Activated naive CD4-positive, alpha-beta T cell treated with anti-CD3 and anti-CD28 coated beads for 36 hours (primary cell): ENCODE measurements around the gene FAM234A. TPM values are rescaled to one million over a fixed set of nuclear protein-coding genes. Genes with fewer than 3 reads are reported as not detected.

Source experiments
- CTCF ChIA-PET: fragments of 350-600 bp; sonication (Branson Sonifier 250); formaldehyde crosslinking; loops from one replicate; lab custom pipeline; 2021; ENCODE audit warnings: antibody characterized with exemption; lab: Charles Lee
- DNase-seq: peaks from one replicate; pipeline ENCODE4 v3.0.0-alpha.2; 2020
- H3K27ac Mint-ChIP-seq: one replicate; pipeline ENCODE4 v1.8.0; 2021; ENCODE audit warnings: mild to moderate bottlenecking, mixed read lengths
- H3K27me3 Mint-ChIP-seq: one replicate; pipeline ENCODE4 v1.8.0; 2021; ENCODE audit warnings: low read depth, mixed read lengths
- H3K36me3 Mint-ChIP-seq: one replicate; pipeline ENCODE4 v1.8.0; 2021; ENCODE audit warnings: low read depth, mixed read lengths
- H3K4me1 Mint-ChIP-seq: one replicate; pipeline ENCODE4 v1.8.0; 2021; ENCODE audit warnings: low read depth, mixed read lengths
- H3K4me3 Mint-ChIP-seq: one replicate; pipeline ENCODE4 v1.8.0; 2021; ENCODE audit warnings: mild to moderate bottlenecking, moderate library complexity, mixed read lengths
- H3K9me3 Mint-ChIP-seq: one replicate; pipeline ENCODE4 v1.8.0; 2021; ENCODE audit warnings: mixed read lengths
- intact Hi-C: fragments of 100-400 bp; cut with micrococcal nuclease; formaldehyde crosslinking; loops from one replicate; pipeline ENCODE4 v1.15.1; 2023
- total RNA-seq, 2 experiments: library from RNA; stranded (reverse); gene quantifications; one replicate each; pipeline ENCODE4 v1.2.3, GENCODE V29; 2021

The FAM234A gene
- total RNA-seq, 2 experiments from 2014 or later, result 25.9 to 27.4 TPM

DNA sequence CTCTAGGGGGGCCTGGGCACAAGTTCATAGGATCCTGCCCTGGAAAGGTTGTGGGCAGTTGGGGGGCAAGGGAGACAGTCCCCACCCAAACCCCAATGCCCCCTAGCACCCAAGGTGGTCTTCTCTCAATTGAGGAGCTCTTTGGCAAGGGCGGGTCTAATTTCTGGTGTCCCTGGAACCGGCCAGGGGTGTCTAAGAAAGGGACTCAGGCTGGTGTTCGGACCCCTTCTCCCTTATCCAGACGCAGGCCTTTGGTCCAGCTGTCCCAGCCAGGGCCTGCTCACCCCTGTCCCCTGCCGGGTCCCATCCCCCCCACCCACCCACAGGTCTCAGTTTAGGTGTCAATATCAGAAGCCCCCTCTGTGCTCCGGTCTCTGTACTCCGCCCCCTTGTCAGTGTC, 44.9 kb downstream of the FAM234A start:
- H3K27ac Mint-ChIP-seq, result no peak overlapping the region
- no peaks in the 10 kb centered on the region for H3K9me3 Mint-ChIP-seq
- peaks cover 8% of the 10 kb centered on the region for H3K4me1 Mint-ChIP-seq
- CTCF ChIA-PET, result interaction anchor here (0.6 to 1.0 kb wide), 2 partner anchors 16 to 83 kb away, joined by 3 to 4 read pairs; no protein-coding TSS in a partner anchor
- H3K4me3 Mint-ChIP-seq, result no peak overlapping the region
- H3K27me3 Mint-ChIP-seq, result peaks cover 18% of the 10 kb centered on the region
- no peaks in the 10 kb centered on the region for H3K36me3 Mint-ChIP-seq
- intact Hi-C loops, result no loop called here
- no peak for DNase-seq

DNA sequence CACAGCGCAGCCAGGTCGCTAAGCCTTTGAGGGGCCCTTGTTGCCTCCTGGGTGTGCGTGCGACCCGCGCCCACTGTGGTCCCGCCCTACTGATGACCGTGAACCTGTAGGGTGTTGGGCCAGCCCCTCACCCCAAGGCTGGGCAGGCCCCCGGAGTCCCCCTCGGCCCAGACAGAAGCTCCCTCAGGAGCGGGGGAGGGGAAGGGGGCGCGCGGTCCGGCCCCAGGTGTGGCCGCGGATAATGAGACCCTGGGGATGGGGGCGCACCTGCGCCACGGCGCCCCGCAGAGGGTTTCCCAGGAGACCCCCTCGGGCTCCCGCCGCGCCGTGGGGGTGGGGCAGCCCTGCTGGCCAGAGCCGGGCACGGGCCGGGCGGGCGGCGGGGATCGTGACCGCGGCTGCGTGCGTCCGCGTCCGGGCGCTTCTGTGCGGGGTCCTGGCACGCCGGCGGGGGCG, 45.4 kb downstream of the FAM234A start:
- H3K4me3 Mint-ChIP-seq, result no peak overlapping the region
- no peaks in the 10 kb centered on the region for H3K36me3 Mint-ChIP-seq
- intact Hi-C loops, result no loop called here
- CTCF ChIA-PET, result no interaction called here
- no peaks in the 10 kb centered on the region for H3K9me3 Mint-ChIP-seq
- H3K27ac Mint-ChIP-seq, result no peak overlapping the region
- peaks cover 16% of the 10 kb centered on the region for H3K27me3 Mint-ChIP-seq
- DNase-seq, result no peak
- peaks cover 7% of the 10 kb centered on the region for H3K4me1 Mint-ChIP-seq

DNA sequence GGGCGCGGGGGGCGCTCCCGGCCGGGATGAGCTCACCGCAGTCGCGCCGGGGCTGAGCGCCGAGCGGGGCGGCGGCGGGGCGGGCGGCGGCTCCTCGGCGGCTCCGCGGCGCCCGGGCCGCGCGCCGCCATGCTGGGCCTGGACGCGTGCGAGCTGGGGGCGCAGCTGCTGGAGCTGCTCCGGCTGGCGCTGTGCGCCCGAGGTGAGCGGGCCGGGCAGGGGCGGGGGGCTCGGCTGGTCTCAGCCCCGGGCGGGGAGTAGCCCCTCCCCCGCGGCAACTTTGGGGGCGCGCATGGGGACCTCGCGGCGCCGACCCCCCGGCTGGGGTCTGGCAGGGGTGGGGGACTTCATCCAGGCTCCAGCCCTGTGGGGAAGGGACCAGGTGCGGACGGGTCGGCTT, 45.9 kb downstream of the FAM234A start, which contains the start of gene ARHGDIG:
ARHGDIG (plus strand) TSS at position 40 of the 400 bp plus-strand sequence; CDS start at position 130, 90 bp downstream.
- no peaks in the 10 kb centered on the region for H3K9me3 Mint-ChIP-seq
- no peaks in the 10 kb centered on the region for H3K36me3 Mint-ChIP-seq
- H3K27me3 Mint-ChIP-seq, result peaks cover 14% of the 10 kb centered on the region
- CTCF ChIA-PET, result no interaction called here
- intact Hi-C loops, result no loop called here
- no peak within 1 kb of the TSS for H3K4me3 Mint-ChIP-seq
- DNase-seq, result no peak
- no peak within 1 kb of the TSS for H3K27ac Mint-ChIP-seq
- peaks cover 4% of the 10 kb centered on the region for H3K4me1 Mint-ChIP-seq

DNA sequence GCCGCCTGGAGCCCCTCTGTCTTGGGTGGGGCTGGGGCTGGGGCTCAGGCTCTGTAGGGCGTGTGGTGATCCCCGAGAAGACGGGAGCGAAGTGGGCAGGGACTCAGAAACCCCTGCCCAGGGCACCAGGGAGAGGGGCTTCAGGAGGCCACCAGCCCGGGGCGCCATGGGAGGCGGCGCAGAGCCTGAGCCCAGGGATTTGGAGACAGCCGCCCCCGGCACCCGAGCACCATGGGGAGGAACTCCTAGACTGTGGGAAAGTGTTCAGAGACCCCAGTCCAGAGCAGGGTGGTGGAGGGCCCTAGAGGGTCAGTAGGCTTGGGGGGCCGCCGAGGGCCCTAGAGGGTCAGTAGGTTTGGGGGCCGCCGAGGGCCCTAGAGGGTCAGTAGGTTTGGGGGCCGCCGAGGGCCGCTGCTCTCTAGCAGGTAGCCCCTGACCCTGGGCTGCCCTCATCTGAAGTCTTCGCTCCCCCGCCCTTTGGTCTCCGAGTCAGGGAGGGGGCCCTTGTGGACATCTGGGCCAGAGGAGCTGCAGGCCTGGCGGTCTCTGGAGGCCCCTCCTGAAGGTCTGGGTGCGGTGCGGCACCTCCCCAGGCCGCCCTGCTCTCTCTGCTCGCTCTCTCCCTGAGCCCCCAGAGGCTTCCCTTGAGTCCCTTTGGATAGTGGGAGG, 46.5 kb downstream of the FAM234A start:
- Mint-ChIP-seq H3K36me3 (no peaks in the 10 kb centered on the region), H3K9me3 (no peaks in the 10 kb centered on the region), H3K4me3 (no peak overlapping the region), H3K27me3 (peaks cover 13% of the 10 kb centered on the region), H3K4me1 (peaks cover 3% of the 10 kb centered on the region), H3K27ac (no peak overlapping the region)
- no peak for DNase-seq
- CTCF ChIA-PET, result no interaction called here
- intact Hi-C loops, result no loop called here

DNA sequence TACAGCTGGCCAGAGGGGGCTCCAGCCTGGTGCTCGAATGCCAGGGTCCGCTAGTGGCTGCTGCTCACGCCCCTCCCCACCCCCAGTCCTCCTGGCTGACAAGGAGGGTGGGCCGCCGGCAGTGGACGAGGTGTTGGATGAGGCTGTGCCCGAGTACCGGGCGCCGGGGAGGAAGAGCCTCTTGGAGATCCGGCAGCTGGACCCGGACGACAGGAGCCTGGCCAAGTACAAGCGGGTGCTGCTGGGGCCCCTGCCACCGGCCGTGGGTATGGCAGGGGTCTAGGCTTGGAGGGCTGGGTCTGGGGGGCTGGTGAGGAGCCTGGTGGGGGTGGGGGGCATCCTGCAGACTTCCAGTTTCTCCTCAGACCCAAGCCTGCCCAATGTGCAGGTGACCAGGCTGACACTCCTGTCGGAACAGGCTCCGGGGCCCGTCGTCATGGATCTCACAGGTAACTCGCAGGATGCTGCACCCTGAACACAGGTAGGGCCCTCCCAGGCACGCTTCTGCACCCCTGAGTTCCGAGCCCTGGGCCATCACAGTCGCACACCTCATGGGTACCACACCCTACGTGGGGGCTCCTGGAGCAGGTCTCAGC, 47.1 kb downstream of the FAM234A start:
- DNase-seq, result no peak
- intact Hi-C loops, result no loop called here
- no peak overlapping the region for H3K27ac Mint-ChIP-seq
- no peak overlapping the region for H3K4me3 Mint-ChIP-seq
- no peaks in the 10 kb centered on the region for H3K4me1 Mint-ChIP-seq
- CTCF ChIA-PET, result no interaction called here
- no peaks in the 10 kb centered on the region for H3K36me3 Mint-ChIP-seq
- H3K27me3 Mint-ChIP-seq, result peaks cover 9% of the 10 kb centered on the region
- no peaks in the 10 kb centered on the region for H3K9me3 Mint-ChIP-seq

DNA sequence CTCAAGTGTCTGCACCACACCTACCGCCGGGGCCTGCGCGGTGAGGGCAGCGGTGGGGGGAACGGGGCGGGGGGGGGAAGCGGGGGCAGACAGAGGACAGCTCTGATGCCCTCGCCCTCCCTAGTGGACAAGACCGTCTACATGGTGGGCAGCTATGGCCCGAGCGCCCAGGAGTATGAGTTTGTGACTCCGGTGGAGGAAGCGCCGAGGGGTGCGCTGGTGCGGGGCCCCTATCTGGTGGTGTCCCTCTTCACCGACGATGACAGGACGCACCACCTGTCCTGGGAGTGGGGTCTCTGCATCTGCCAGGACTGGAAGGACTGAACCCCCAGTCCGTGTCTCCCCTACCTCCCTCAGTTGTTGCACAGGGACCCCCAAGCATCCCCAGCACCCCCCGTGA, 47.9 kb downstream of the FAM234A start:
- Mint-ChIP-seq H3K4me3 (no peak overlapping the region), H3K36me3 (peaks cover 2% of the 10 kb centered on the region), H3K9me3 (no peaks in the 10 kb centered on the region), H3K27ac (no peak overlapping the region), H3K27me3 (peaks cover 3% of the 10 kb centered on the region), H3K4me1 (no peaks in the 10 kb centered on the region)
- CTCF ChIA-PET, result no interaction called here
- no peak for DNase-seq
- intact Hi-C loops, result no loop called here

DNA sequence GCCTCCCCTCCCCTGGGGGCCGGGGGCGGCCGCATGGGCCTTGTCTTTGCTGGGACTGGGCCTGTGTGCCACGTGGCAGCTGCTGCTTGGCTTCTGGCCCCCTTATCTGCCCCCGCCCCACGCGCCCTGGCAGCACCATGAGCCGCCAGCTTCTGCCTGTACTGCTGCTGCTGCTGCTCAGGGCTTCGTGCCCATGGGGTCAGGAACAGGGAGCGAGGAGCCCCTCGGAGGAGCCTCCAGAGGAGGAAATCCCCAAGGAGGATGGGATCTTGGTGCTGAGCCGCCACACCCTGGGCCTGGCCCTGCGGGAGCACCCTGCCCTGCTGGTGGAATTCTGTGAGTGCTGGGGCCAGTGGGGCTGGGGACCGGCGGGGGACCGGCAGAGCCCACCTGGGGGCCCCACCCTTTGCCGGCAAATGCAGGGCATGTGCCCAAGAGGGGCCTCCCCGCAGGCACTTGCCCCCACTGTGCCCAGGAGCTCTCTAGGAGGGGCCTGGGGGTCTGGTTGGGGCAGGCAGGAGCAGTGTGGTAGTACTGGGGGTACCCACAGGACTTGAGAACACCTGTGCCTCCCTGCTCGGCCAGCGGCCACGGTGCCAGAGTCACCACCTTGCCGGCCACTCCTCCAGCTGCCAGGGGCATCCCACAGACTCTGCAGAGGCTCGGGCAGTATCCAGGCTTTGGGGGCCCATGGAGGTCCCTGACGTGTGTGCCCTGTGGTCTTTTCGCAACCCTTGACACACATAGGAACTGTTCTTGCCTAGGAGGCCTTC, 48.6 kb downstream of the FAM234A start, which contains the start of gene PDIA2:
PDIA2 (plus strand) TSS at position 132 of the 773 bp plus-strand sequence; CDS start at position 138, 6 bp downstream.
- Mint-ChIP-seq H3K27ac (no peak within 1 kb of the TSS), H3K27me3 (peaks cover 3% of the 10 kb centered on the region), H3K4me3 (no peak within 1 kb of the TSS), H3K4me1 (no peaks in the 10 kb centered on the region), H3K9me3 (no peaks in the 10 kb centered on the region), H3K36me3 (peaks cover 2% of the 10 kb centered on the region)
- intact Hi-C loops, result no loop called here
- CTCF ChIA-PET, result interaction anchor here (0.5 kb wide), 1 partner anchor 73 kb away, joined by 3 read pairs; no protein-coding TSS in a partner anchor
- DNase-seq, result no peak

DNA sequence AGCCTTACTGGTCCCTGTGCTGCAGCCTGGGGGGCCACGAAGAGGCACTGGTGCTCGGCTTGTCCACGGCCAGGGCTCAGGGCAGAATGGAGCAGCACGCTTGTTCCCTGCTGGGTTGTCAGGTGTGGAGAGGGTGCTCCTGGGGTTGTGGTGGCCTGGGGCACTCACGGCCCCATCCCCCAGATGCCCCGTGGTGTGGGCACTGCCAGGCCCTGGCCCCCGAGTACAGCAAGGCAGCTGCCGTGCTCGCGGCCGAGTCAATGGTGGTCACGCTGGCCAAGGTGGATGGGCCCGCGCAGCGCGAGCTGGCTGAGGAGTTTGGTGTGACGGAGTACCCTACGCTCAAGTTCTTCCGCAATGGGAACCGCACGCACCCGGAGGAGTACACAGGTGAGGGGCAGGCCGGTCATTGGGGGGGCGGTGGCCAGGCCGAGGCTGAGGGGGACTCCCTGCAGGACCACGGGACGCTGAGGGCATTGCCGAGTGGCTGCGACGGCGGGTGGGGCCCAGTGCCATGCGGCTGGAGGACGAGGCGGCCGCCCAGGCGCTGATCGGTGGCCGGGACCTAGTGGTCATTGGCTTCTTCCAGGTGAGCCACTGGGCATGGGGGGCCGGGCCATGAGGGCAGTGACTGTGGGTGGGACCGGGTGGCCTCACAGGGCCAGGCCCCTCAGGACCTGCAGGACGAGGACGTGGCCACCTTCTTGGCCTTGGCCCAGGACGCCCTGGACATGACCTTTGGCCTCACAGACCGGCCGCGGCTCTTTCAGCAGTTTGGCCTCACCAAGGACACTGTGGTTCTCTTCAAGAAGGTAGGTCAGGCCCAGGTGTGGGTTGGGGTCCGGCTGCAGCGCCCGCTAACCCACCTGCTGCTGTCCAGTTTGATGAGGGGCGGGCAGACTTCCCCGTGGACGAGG, 49.8 kb downstream of the FAM234A start:
- H3K4me3 Mint-ChIP-seq, result no peak overlapping the region
- intact Hi-C loops, result no loop called here

DNA sequence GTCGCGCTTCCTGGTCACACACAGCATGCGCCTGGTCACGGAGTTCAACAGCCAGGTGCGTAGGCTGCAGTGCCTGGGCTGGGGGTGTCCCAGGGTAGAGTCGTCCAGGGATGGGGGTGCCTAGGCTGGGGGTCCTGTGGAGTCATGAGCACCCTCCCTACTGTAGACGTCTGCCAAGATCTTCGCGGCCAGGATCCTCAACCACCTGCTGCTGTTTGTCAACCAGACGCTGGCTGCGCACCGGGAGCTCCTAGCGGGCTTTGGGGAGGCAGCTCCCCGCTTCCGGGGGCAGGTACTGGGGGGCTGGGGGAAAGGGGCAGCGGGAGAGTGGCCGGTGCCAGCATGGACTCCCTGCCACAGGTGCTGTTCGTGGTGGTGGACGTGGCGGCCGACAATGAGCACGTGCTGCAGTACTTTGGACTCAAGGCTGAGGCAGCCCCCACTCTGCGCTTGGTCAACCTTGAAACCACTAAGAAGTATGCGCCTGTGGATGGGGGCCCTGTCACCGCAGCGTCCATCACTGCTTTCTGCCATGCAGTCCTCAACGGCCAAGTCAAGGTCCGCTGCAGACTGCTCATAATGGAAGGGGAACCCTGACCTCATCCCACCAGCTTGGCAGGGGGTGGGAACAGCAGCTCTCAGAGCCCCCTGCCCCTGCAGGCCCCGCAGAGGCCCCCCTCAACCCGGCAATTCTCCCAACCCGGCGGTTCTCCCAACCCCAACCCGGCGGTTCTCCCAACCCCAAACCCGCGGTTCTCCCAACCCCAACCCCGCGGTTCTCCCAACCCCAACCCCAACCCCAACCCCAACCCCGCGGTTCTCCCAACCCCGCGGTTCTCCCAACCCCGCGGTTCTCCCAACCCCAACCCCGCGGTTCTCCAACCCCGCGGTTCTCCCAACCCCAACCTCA, 50.8 kb downstream of the FAM234A start:
- H3K4me3 Mint-ChIP-seq, result no peak overlapping the region
- CTCF ChIA-PET, result no interaction called here
- no peaks in the 10 kb centered on the region for H3K27me3 Mint-ChIP-seq
- no peak overlapping the region for H3K27ac Mint-ChIP-seq
- H3K4me1 Mint-ChIP-seq, result no peaks in the 10 kb centered on the region
- peaks cover 2% of the 10 kb centered on the region for H3K36me3 Mint-ChIP-seq
- no peak for DNase-seq
- H3K9me3 Mint-ChIP-seq, result no peaks in the 10 kb centered on the region
- intact Hi-C loops, result no loop called here

More for the DNA sequence above, 49.8 kb downstream of the FAM234A start:
- Mint-ChIP-seq H3K36me3 (peaks cover 2% of the 10 kb centered on the region), H3K27me3 (no peaks in the 10 kb centered on the region), H3K9me3 (no peaks in the 10 kb centered on the region), H3K27ac (no peak overlapping the region), H3K4me1 (no peaks in the 10 kb centered on the region)
- CTCF ChIA-PET, result no interaction called here
- no peak for DNase-seq

- no peak overlapping the region for H3K4me3 Mint-ChIP-seq
- no peak overlapping the region for H3K27ac Mint-ChIP-seq
- DNase-seq, result no peak
- H3K9me3 Mint-ChIP-seq, result no peaks in the 10 kb centered on the region
- H3K36me3 Mint-ChIP-seq, result peaks cover 3% of the 10 kb centered on the region
- CTCF ChIA-PET, result interaction anchor here (1.0 kb wide), 2 partner anchors 56 to 58 kb away, joined by 3 read pairs; partner anchors contain the start of gene LUC7L
- H3K4me1 Mint-ChIP-seq, result no peaks in the 10 kb centered on the region
- H3K27me3 Mint-ChIP-seq, result no peaks in the 10 kb centered on the region
- intact Hi-C loops, result no loop called here
Measured at GRCh38 chr16:286491-287297, 52.1 kb downstream of the FAM234A start.
